Nucleus accumbens (tissue), 56 donors: ENCODE results near the gene SLC16A3.

Source experiments
- DNase-seq, 56 donors: peaks; one replicate each; lab custom pipeline; 2025; lab: John Stamatoyannopoulos, UW

The SLC16A3 gene

DNA sequence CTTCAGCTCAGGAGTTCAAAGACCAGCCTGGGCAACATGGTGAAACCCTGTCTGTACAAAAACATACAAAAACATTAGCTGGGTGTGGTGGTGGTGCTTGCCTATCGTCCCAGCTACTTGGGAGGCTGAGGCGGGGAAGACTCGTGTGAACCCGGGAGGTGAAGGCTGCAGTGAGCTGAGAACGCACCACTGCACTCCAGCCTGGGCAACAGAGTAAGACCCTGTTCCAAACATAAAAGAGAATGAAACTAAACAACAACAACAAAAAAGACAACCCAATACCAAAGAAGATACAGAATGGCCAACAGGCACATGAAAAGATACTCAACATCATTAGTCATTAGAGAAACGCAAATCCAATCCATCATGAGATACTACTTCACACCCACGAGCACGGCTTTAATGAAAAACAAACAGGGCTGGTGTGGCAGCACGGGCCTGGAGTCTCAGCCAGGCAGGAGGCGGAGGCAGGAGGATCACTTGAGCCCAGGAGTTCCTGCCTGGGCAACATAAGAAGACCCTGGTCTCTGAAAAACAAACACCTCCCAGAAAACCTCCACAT is 7.4 kb upstream of the SLC16A3 start:
- DNase-seq = no peak

DNA sequence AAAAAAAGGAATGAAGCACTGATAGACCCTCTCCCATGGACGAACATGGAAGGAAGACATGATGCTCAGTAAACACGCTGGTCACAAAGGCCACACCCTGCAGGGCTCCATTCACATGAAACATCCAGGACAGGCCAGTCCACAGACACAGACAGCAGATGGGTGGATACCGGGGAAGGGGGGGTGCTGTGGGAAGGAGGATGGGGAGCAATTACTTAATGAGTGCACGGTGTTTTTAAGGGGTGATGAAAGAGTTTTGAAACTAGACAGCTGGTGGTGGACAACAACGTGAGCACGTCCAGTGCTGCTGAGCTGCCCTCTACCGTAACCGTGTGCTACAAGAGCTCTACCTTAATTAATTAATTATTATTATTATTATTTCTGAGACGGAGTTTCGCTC is 6.0 kb upstream of the SLC16A3 start:
- no peak for DNase-seq

DNA sequence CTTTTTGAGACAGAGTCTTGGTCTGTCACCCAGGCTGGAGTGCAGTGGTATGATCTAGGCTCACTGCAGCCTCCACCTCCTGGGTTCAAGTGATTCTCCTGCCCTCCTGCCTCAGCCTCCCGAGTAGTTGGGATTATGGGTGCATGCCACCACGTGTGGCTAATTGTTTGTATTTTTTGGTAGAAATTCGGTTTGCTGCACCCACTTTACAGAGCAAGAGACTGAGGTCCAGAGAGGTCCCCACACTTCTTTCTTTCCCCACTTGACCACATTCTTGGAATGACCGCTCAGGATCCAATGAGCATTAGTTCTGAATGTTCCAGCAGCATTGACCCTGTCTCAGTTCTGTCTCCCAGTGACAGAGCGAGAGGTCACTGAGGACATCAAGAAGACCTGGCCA is 5.3 kb upstream of the SLC16A3 start:
- no peak for DNase-seq

DNA sequence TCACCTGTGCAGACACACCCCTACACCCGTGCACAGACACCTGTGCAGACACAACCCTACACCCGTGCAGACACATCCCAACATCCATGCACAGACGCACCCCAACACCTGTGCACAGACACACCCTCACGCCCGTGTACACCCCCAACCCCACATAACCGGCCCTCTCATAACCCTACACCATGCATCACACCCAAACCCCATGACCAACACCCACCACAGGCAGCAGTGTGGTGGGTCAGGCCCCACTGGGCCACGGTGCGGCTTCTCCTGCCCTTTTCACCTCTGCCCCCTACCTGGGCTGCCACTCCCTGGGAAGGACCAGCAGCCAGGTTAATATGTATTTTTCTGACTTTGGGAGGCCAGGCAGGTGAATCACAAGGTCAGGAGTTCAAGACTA is 4.2 kb upstream of the SLC16A3 start:
- no peak for DNase-seq

DNA sequence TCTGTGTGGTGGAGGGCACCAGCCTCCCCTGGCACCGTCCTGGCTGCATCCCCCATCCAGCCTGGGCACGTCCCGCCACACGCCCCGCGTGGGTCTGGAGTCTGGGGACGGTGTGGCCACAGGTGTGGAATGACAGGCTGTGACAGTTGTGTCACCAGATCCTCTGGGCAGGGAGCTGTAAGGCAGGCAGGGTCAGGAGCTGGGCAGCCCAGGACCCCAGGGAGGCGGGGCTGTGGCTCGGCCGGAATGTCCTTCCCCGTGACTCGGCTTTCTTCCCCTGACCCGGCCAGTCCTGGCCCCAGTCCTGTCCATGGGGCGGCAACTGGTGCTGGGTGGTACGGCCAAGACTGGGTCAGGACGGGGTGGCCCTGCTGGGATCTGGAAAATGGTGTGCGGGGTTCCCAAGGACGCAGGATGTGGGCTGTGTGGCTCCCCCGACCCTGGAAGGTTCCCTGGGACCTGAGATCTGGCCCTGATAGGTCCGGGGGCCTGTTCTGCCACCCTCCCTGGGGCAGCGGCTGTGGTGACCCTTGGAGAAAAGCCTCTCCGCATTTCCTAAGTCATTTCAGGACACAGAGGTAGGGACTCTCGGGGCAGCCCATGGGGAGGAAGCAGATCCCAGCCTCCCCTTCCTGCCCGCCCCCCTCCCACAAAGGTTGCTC is 3.3 kb upstream of the SLC16A3 start:
- DNase-seq = no peak

DNA sequence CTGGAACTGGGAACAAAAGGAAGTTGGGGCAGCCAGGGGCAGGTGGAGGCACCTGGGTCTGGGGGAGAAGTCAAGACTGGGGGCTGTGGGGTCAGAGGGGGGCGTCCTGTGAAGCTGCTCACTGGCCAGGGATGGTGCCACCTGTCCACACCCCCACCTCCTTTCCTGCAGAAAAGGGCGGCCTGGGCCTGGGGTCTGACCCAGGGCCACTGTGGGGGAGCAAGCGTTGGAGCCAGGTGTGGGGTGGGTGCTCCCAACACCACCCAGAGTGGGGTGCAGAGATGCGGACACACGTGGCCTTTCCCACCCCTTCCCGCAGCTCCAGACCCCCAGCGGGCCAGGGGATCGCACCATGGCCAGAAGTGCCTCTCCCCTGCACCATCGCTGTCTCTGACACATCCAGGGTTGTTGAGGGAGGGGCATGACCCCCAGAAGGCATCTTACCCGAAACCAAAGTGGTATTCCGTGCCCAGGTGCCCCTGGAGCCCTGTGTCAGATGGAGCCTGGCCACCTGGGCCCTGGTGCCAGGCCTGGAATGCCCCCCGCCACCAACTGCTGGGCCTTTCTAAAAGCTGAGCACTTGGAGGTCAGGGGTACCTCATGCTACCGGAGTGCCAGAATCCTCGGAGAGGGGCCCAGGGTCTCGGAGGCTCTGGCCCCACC is 2.6 kb upstream of the SLC16A3 start:
- DNase-seq = no peak

DNA sequence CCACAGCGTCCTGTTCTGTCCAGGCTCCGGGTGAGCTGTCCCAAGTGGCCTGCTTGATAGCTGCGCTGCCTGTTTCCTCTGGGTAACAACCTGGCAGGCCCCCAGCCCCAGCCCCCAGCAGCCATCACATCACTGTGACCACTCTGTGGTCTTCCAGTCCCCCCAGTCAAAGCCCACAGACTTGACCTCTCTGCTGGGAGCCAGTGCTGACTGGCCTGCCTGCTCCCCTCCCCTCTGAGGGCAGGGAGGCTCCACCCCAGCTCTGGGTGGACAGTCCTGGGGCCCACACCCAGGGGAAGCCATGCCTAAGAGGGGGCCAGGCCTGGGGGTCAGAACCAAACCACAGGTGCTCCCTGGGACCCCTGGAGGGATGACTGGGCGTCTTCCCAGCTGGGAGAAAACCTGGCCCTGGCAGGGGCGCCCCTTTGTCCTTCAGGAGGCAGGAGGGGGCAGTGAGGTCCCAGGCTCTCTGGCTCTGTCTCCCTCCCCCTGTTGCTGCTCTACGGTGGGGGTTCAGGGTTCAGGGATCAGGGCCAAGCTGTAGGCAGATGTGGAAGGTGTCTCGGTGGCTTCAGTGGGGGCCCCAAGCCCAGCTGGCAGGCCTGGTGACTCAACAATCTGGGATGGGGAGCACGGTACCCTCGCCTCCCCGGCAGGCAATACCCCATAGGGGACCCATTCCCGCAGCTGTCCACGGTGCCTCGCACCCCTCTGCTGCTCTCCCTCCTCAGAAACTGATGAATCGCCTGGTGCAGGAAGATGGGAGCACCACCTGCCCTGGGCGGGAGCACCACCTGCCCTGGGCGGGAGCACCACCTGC is 1.8 kb upstream of the SLC16A3 start:
- DNase-seq = no peak

DNA sequence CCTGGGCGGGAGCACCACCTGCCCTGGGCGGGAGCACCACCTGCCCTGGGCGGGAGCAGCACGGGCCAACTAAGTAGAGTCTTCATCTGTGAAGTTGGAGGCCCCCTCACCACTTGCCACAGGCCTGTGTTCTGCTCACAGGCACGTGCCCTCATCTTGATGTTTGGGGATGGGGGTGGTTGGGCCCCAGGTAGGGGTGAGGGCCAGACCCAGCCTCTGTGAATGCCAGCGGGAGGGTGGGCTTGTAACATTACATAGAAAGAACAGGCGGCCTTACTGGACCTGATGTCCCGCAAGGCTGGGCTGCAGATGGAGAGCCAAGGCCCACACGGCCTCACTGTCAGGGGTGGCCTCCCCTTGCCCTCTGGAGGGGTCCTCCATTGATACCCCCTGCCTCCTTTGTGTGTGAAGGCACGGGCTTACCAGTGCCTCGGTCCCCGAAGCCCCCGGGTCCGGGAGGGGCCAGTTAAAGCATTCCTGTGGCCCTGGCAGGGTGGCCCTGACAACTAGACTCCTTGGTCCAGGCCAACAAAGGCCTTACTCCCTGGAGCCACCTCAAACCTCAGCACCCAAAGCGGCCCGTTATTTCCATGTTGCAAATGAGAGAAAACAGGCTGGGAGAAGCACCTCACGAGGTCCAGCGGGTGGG is 1.1 kb upstream of the SLC16A3 start:
- DNase-seq = no peak

DNA sequence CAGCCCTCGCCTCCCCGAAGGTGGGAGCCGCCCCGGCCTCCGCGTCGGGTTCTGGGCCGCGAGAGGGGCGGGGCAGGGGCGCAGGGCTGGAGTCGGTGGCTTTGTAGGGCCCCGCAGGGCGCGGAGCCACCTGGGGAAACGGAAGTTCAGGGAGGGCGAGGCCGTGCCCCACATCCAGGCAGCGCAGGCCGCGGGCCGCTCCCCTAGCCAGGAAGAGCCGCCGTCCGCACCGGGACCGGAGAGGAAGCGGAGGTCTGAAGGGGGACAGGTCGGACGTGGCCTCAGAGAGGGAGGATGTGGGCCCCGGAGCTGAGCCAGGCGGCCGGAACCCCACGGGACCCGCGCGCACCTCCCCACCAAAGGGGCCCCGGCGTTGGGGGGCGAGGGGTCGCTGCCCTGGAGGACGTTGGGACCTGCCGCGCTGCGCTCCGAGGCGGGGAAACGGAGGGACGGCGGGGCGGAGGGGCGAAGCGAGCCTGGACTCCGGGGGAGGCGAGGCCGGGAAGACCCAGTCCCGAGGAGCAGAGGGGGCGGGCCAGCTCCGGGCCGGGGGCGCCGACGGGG is 482 bp upstream of the SLC16A3 start:
- peak in 1 of 56 donors; percentile 41 for DNase-seq

DNA sequence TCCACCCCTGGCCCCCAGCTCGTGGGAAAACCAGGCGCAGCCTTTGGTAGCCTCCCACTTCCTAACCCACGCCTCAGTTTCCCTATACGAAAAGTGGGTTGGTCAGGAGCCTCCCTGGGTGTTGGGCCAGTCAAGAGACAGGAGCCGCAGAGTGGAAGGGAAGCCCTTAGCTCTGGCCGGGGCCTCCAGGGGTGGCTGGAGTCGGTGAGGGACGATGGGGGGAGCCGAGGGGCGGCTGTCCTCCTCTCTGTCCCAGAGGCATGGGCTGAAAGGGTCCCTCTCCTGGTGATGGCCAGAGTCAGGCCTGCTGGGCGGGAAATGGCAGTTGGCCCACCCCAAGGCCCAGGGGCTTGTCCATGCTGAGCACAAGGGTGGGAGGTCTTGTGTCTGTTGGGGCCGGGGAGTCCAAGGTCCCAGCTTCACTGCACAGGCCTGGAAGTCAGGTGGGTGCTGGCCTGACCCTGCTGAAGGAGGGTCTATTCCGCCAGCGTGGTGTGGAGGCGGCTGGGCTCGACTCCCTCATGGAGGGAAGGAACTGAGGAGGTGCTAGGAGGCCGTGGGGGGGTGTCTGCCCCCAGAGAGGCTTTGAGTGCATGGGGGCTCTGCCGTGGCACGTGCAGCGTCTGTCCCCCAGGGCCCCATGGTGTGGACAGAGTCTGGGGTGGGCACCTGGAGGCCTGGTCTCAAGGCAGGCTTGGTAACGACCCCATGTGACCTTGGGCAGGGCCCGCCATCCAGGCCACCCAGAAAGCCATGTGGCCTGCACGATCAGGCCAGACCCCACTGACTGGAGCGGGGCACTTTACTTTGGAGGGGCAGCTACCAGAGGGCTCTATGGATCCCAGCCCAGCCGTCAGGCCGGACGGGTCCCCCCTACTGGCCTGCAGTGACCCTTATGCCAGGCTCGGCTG is 1.1 kb downstream of the SLC16A3 start:
- DNase-seq = no peak

DNA sequence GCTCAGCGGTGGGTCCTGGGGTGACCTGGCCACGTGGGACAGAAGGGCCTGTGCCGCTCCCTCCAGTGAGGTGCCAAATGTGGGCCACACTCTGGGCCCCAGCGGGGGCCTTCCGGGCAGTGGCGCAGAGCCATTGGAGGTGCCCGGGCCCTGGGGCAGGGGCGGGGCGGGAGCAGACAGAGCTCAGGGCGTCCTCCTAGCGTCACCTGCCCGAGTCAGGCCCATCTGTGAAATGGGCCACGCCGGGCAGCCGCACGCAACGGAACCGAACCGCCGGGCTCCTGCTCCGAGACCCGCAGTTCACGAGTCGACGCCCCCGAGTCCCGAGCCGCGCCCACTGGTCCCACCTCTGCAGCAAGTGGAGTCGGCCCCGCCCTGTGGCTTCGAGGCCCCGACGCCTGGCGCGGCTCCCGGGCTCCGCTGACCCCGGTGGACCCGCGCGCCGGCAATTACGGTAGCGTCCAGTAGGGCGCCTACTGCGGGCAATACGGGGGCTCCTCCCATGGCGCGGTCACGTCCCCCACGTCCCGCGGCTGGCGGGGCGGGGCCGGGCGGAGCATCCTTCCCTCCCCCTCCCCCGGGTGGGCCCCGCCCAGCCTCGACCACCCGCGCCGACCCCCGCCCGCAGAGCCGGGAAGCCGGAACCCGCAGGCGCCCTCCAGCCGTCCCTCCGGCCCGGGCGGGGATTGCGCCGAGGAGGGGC is 1.9 kb downstream of the SLC16A3 start:
- DNase-seq = peak in 32 of 56 donors; percentile 11 to 75 (median 37)

DNA sequence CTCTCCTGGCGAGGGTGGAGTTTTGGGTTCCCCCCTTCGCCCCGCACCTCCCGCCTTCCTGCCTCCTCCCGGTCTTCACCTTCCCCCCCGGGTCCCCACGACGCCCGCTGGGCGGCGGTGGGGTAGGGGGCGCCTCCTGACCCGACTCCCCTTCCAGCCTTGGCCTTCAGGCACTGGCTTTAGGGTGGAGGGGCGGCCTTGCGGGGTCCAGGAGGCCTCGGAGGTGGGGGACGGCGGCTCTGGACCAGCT is 2.4 kb downstream of the SLC16A3 start:
- no peak for DNase-seq

DNA sequence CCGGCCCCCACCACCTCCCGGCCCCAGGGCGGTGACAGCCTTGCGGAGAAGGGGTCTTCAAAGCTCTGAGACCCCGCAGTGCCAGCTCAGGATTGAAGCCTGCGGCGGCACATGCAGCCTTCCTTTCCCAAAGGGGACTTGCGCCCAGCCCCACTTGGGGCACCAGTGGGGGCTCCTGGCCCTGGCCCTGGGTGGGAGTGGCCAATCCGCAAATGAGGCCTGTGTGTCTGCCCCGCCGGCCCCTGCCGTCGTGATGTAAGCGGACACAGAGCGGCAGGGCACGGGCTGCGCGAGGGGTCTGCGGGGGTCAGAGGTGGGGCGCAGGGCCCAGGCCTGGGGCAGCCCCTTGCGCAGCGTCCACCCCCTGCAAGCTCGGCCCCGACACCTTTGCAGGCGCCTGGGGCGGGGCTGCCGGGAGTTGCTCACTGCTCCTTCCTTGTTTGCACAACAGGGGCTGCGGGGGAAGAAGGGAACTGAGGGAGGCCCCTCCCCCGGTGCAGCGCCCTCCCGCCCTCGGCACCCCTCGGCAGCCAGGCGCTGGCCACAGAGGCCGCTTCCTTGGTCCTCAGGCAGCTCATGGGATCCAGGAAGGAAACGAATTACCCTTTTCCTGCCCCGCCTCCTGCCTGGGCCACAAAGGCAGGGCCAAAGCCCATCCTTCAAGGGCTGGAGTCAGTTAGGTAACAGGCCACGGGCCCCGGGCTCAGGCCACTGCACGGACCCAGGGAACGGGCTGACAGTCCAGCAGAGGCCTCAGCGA is 2.9 kb downstream of the SLC16A3 start:
- DNase-seq = peak in 19 of 56 donors; percentile 12 to 46 (median 31)

DNA sequence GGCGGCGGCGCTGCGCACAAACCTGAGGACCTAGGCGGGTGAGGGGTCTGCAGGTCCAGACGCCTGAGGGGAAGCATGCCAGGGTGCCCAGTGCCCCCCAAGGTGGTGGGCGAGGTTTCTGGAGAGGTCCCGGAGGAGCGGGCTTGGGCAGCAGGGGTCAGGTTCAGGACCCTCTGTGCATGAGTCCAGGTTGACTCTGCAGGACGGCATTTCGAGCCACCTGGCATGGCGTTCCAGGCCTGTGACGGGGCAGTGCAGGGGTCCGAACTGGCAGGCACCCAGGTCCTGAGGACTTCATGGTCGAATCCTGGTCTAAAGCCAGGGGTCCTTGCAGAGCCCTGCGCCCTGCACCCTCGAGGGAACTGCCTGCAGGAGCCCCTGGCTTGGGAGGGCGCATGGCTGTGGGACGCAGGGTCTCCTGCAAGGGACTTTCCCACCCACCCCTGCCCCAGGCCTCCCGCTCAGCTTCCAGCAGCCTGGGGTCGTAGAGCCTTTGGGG is 3.5 kb downstream of the SLC16A3 start:
- no peak for DNase-seq

DNA sequence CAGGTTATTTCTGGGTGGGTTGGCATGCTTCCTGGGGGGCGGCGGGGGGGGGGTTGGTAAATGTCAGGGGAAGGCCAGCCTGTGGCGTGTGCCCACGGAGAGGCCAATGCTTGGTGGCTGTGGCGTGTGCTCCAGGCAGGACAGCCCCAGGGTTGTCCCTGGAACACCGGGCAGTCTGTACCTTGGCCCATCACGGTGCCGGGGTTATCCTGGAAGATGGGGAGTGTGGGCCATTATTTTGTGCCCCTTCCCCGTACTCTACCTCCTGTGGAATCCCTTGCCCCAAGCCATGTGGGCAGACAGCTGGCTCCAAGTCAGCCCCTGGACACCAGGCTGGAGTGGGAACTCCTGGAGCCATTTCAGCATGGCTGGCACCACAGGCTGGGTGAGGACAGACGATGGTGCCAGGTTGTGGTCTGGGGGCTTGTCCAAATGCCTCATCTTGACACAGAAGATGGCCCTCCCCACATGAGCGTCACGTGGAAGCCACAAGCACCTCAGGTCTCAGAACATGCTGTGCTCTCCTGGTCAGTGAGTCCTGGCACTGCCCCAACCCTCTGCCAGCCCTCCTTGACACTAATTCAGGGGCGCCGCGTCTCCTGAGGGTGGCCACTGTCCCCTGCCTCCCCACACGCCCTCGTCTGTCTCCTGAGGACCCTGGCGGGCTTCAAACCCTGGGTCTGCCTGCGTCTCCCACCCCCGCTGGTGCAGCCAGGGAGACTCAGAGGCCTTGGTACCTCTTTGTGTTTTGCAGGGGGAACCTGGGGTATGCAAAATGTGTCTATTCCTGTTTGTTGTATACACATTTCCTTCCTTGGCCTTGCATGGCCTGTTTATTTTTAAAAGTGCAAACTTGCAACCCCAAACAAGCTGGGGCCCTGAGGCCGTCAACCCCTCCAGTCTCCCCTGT is 4.3 kb downstream of the SLC16A3 start:
- no peak for DNase-seq

DNA sequence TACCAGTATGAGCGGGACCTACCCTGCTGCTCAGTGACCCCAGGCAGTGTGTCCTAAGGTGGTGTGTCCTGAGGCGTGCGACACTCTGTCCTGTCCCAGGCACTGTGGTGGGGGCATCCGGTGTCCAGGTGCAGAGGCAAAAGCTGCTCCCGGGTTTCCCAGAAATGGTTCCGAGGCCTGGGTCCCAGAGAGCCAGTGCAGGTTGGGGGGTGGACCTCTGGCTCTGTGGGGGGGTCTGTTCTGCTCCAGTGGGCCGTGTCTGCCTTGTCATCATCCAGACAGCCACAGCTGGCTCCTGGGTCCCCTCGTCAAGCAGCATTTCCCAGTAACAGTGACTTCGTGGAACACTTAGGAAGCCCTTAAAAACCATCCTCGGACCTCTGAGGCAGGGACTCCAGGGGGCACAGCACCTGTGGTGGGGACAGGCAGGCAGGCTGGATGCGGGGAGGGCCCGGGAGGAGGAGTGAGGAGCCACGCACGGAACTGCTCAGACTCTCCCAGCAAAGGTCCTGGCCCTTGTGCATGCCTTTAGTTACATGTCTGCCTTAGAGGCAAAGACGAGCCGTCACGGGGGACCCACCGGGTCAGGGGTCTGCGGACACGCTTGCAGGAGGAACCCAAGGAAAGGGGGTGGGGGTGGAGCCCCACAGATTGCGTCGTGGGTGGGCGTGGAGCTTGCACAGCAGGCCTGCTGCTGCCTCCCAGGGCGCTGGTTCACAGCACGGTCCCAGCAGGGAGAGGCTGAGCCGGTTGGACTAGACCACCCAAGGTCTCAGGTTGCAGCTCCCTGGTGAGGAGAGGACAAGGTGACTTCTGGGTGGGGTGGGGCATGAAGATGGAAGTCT is 5.6 kb downstream of the SLC16A3 start:
- DNase-seq = no peak
